ENCODE results near the gene FRMD3. TPM values are rescaled to one million over a fixed set of nuclear protein-coding genes. Genes with fewer than 3 reads are reported as not detected.
A peak's percentile ranks its signal among the peaks of the same experiment; 100 is the strongest.

The FRMD3 gene
- total RNA-seq, 1 experiment from 2014 or later, result 2.4 TPM

GRCh38 chr9:83473488-83473971 is 64.7 kb downstream of the FRMD3 start:
- DNase-seq (ENCODE audit: low read depth), result peak; percentile 45

- no peak for DNase-seq (ENCODE audit: low read depth)
Observed at GRCh38 chr9:83472764-83473163, 65.4 kb downstream of the FRMD3 start.

- DNase-seq (ENCODE audit: low read depth), result peak; percentile 84
Observed at GRCh38 chr9:83472221-83472665, 66.0 kb downstream of the FRMD3 start.

- DNase-seq (ENCODE audit: low read depth), result no peak
Observed at GRCh38 chr9:83471241-83471640, 67.0 kb downstream of the FRMD3 start.

GRCh38 chr9:83469722-83470121 is 68.5 kb downstream of the FRMD3 start:
- no peak for DNase-seq (ENCODE audit: low read depth)

- no peak for DNase-seq (ENCODE audit: low read depth)
Observed at GRCh38 chr9:83468821-83469220, 69.4 kb downstream of the FRMD3 start.

GRCh38 chr9:83466877-83467276 is 71.3 kb downstream of the FRMD3 start:
- no peak for DNase-seq (ENCODE audit: low read depth)

GRCh38 chr9:83466351-83466750 is 71.8 kb downstream of the FRMD3 start:
- no peak for DNase-seq (ENCODE audit: low read depth)

- no peak for DNase-seq (ENCODE audit: low read depth)
Observed at GRCh38 chr9:83459830-83460229, 78.4 kb downstream of the FRMD3 start.

GRCh38 chr9:83458530-83458929 is 79.7 kb downstream of the FRMD3 start:
- DNase-seq (ENCODE audit: low read depth), result no peak

- DNase-seq (ENCODE audit: low read depth), result no peak
Observed at GRCh38 chr9:83457005-83457404, 81.2 kb downstream of the FRMD3 start.

- DNase-seq (ENCODE audit: low read depth), result no peak
Observed at GRCh38 chr9:83456226-83456625, 82.0 kb downstream of the FRMD3 start.

GRCh38 chr9:83454076-83454475 is 84.1 kb downstream of the FRMD3 start:
- DNase-seq (ENCODE audit: low read depth), result no peak

- DNase-seq (ENCODE audit: low read depth), result peak; percentile 23
Observed at GRCh38 chr9:83451308-83451707, 86.9 kb downstream of the FRMD3 start.

GRCh38 chr9:83449983-83450382 is 88.2 kb downstream of the FRMD3 start:
- no peak for DNase-seq (ENCODE audit: low read depth)

GRCh38 chr9:83449166-83449565 is 89.0 kb downstream of the FRMD3 start:
- no peak for DNase-seq (ENCODE audit: low read depth)

GRCh38 chr9:83448626-83449025 is 89.6 kb downstream of the FRMD3 start:
- no peak for DNase-seq (ENCODE audit: low read depth)

- DNase-seq (ENCODE audit: low read depth), result no peak
Observed at GRCh38 chr9:83447351-83447750, 90.8 kb downstream of the FRMD3 start.

GRCh38 chr9:83445703-83446265 is 92.4 kb downstream of the FRMD3 start:
- DNase-seq (ENCODE audit: low read depth), result no peak

- DNase-seq (ENCODE audit: low read depth), result peak; percentile 21
Observed at GRCh38 chr9:83444110-83444509, 94.1 kb downstream of the FRMD3 start.

GRCh38 chr9:83441390-83441789 is 96.8 kb downstream of the FRMD3 start:
- DNase-seq (ENCODE audit: low read depth), result no peak

- DNase-seq (ENCODE audit: low read depth), result no peak
Observed at GRCh38 chr9:83440641-83441040, 97.6 kb downstream of the FRMD3 start.

GRCh38 chr9:83435301-83435700 is 102.9 kb downstream of the FRMD3 start:
- DNase-seq (ENCODE audit: low read depth), result no peak

- DNase-seq (ENCODE audit: low read depth), result no peak
Observed at GRCh38 chr9:83434254-83434653, 103.9 kb downstream of the FRMD3 start.
